ENCODE results near the gene ZNF444. TPM values are rescaled to one million over a fixed set of nuclear protein-coding genes. Genes with fewer than 3 reads are reported as not detected.
A peak's percentile ranks its signal among the peaks of the same experiment; 100 is the strongest.

ZNF444 gene
- total RNA-seq, 1 experiment from 2014 or later, result 31.7 TPM

GRCh38 chr19:56111601-56112312 lies 29.3 kb upstream of the ZNF444 start:
- DNase-seq (ENCODE audit: low read depth, low spot score) (no peak), ATAC-seq (peak; percentile 17)
- Histone ChIP-seq H3K4me1 (ENCODE audit: control insufficient read depth in 1 of 2, insufficient read depth in 2 of 2, low read length in 2 of 2) (0 out of 4 replicates have a peak, but pooled peaks cover 0 to under 1% of the 10 kb centered on the region in 2 experiments), H3K9me3 (ENCODE audit: control insufficient read depth in 1 of 2, insufficient read depth in 1 of 2, low read depth in 1 of 2, low read length in 2 of 2) (no peaks in the 10 kb centered on the region), H3K79me2 (ENCODE audit: insufficient read depth, low read length) (peaks cover 99% of the 10 kb centered on the region), H3K27ac (ENCODE audit: low read depth, low read length) (no peak overlapping the region), H3K36me3 (ENCODE audit: control insufficient read depth in 1 of 2, insufficient read depth in 2 of 2, low read length in 2 of 2) (no peaks in the 10 kb centered on the region; a peak in 1 of 4 replicates), H4K20me1 (ENCODE audit: insufficient read depth) (no peaks in the 10 kb centered on the region), H3K27me3 (ENCODE audit: insufficient read depth, low read length) (no peaks in the 10 kb centered on the region), H3K9ac (ENCODE audit: low read length) (no peak overlapping the region), H3K9me2 (ENCODE audit: insufficient read depth) (no peaks in the 10 kb centered on the region), H2AFZ (ENCODE audit: low read depth, low read length, poor library complexity, severe bottlenecking) (no peak overlapping the region), H3K4me2 (ENCODE audit: low read length) (no peak overlapping the region), H3K4me3 (replicated peaks in 1 of 2; ENCODE audit: low read depth in 1 of 2, low read length in 2 of 2) (no peak overlapping the region)
- intact Hi-C loops (cut with micrococcal nuclease), result no loop called here
- ChIA-PET CTCF (no interaction called here), POLR2A (no interaction called here), RAD21 (ENCODE audit: low non-redundant PET in 1 of 2, low total read pairs in 2 of 2, uncharacterized antibody in 2 of 2, unreplicated experiment in 2 of 2) (no interaction called here)
- no peak for TF ChIP-seq RAD21 (IDR thresholded peaks at IDR 0.05; ENCODE audit: low read depth)
- no peak for TF ChIP-seq ELF1 (IDR thresholded peaks at IDR 0.05; ENCODE audit: borderline replicate concordance, low read depth)
- TF ChIP-seq REST (IDR thresholded peaks at IDR 0.05; ENCODE audit: low read depth), result no peak
- TF ChIP-seq SRF (IDR thresholded peaks at IDR 0.05; ENCODE audit: low read depth), result no peak
- TF ChIP-seq SIN3A (IDR thresholded peaks at IDR 0.05; ENCODE audit: low read depth), result no peak
- TF ChIP-seq CTCF (IDR thresholded peaks at IDR 0.05 in 2 of 3, conservative IDR thresholded peaks at IDR 0.05 in 1 of 3; ENCODE audit: borderline replicate concordance in 1 of 3, insufficient read depth in 1 of 3, low read depth in 2 of 3, low read length in 2 of 3), result no peak
- TF ChIP-seq JUND (IDR thresholded peaks at IDR 0.05), result no peak
- no peak for TF ChIP-seq SP1 (IDR thresholded peaks at IDR 0.05; ENCODE audit: low read depth)
- TF ChIP-seq CEBPB (IDR thresholded peaks at IDR 0.05; ENCODE audit: low read depth), result no peak
- no peak for TF ChIP-seq POLR2AphosphoS5 (IDR thresholded peaks at IDR 0.05; ENCODE audit: low read depth, low read length)
- no peak for TF ChIP-seq EZH2phosphoT487 (IDR thresholded peaks at IDR 0.05; ENCODE audit: borderline replicate concordance)
- TF ChIP-seq POLR2A (IDR thresholded peaks at IDR 0.05; ENCODE audit: borderline replicate concordance, extremely low read depth, insufficient read depth, insufficient read length), result no peak
- no peak for TF ChIP-seq MAX (IDR thresholded peaks at IDR 0.05)
- TF ChIP-seq ZNF274 (IDR thresholded peaks at IDR 0.05; ENCODE audit: low read depth, low read length), result no peak
- no peak for TF ChIP-seq TCF7L2 (IDR thresholded peaks at IDR 0.05; ENCODE audit: borderline replicate concordance, extremely low read depth, insufficient read depth, insufficient read length)
- BruUV-seq (replicated peaks), result no TSS peak
